Measurements from ENCODE around the gene DOCK1.

Gene DOCK1

DNA sequence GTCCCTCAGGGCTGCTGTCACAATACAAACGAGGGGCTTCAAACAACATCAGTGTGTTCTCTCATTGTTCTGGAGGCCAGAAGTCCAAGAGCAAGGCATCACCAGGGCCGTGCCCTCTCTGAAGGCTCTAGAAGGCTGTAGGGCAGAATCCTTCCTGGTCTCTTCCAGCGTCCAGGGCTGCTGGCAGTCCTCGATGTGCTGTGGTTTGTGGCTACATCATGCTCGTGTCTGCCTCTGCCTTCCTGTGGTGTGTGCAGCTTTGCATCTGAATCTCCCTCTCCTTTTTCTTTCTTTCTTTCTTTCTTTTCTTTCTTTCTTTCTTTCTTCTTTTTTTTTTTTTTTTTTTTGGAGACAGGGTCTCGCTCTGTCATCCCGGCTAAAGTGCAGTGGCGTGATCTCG, 187.7 kb downstream of the DOCK1 start:
- no peak for DNase-seq

DNA sequence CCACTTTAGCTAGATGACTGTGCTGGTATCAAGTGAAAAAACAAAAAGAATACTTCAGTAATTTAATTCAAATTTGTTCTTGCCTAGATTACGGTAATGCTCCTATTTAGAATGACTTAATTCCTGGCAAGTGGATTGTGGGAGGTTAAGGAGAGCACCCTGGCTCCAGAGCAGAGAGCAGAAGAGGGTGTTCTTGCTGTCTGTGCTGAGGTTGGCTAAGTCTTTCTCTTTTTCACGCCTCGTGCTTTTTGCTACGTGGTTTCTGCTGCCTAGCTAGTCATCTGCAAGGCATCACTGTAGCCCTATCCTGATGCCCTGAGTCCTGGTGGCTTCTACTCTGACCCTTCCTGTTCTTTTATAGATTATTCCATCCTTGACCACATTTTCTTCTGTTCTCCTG, 189.8 kb downstream of the DOCK1 start:
- no peak for DNase-seq

DNA sequence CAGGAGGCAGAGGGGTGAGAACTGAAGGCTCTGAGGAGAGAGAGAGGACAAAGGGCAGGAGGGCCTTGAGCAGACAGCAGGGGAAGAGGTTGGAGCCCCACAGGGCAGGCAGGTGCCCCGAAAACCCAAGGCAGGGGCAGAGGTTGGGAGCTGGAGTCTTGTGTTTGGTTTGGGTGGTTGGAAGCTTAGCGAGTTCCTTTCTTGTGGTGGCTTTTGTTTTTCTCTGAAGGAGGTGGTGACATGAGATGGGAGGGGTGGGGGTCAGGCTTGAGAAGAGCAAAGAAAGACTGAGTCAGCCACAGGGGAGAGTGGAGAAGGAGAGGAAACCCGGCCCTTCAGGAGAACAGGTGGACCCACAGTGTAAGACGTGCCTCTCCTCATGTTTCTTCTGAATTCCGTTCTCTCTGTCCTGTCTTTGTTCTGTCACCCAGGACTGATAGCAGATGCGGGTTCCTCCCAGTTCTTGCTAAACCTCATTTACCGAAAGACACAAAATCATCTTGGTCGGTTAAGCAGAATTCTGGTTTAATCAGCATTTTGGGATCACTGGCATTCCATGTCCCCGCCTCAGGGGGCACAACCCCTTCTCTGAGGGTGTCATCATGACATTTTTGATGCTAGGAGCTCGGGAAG, 195.9 kb downstream of the DOCK1 start:
- no peak for DNase-seq

DNA sequence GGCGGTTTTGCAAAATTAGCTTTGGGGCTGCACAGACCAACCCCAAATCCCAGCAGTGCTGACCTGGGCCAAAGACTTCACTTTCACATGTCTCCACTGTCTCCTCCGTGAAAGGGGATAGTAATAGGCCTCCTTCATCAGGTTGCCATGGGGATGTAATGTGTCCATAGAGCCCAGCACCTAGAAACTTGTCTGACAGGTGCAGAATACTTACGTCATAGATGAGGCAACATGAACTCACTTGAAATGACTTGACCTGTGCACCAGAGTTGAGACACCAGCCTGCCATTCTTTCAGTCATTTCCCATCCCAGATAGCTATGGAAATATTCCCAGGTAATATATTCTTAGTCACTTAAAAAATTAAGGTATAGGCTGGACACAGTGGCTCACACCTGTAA, 196.9 kb downstream of the DOCK1 start:
- DNase-seq, result no peak

DNA sequence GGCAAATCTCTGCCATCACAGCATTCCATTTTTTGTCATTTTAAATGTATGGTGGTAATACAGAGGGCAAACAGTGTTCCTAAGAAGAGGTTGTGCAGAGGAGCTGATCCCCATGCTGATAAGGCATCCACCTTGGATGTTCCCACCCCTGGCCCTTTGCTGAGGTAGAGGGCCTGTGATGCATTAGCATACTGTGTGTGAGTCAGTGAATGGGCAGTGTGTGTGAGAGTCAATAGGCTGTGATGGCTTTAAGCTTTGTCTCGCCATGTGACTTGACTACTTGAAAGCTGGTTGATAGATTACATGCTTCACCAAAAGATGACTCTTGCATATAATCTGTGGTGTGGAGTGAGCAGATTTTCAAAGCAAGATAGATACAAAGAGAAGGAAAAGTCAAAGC, 209.9 kb downstream of the DOCK1 start:
- DNase-seq, result no peak

DNA sequence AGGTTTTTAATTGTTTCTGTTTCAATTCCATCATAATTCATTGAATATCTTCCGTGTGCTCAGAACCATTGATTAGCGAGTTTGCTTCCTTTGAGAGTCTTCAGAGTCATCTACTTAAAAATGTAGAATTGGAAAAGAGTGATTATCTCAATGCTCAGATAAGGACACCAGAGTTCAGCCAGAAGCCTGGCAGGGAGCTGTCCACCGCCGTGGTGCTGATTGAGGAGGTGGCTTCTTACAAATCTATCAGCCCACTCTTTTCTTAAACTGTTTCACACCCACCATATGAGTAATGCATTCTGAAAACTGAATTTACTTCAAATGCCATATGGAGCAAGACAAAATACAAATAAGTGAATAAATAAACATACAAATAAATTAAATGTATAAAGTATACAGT, 211.9 kb downstream of the DOCK1 start:
- DNase-seq, result peak; percentile 56

- DNase-seq, result no peak
These were observed 212.8 kb downstream of the DOCK1 start for GRCh38 chr10:127118034-127118433.

GRCh38 chr10:127119936-127120335, 214.7 kb downstream of the DOCK1 start:
- DNase-seq, result no peak

- no peak for DNase-seq
These were observed 217.6 kb downstream of the DOCK1 start for GRCh38 chr10:127122831-127123230.

DNA sequence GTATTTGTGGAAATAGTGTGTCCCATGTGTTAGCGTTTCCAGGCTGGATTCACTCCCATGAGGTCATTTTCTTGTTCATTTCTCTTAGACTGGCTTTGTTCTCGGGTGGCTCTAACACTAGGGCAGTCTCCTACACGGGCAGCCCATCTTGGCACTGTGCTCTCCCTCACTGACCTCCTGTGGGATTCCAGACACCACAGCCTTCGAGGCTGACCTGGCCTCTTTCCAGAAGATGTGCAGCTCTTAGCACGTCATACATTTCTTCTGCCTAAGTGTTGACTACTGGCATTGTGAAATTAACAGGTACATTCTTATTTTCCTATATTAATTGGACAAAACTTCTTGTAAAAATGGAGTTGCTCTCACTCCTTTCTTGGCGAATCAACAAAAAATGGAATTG, 218.4 kb downstream of the DOCK1 start:
- DNase-seq, result peak; percentile 30

- DNase-seq, result no peak
These were observed 220.1 kb downstream of the DOCK1 start for GRCh38 chr10:127125331-127125730.

DNA sequence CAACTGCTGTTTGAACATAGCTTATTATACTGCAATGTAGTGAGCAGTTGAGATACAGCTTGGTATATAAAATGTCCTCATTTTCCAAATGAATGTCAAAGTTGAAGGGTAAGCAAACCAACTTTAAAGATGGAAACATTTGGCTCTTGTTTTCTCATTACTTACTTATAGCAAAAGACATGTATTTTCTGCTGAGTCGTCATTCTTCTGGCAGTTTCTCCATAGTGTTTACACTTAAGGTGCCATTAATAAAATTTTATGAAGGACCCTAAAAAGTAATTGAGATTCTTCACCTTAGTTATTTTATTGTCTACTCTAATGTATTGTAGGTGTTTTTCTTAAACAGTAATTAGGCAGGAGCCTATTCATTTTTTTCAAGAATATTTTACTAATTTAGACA, 222.6 kb downstream of the DOCK1 start:
- DNase-seq, result no peak

DNA sequence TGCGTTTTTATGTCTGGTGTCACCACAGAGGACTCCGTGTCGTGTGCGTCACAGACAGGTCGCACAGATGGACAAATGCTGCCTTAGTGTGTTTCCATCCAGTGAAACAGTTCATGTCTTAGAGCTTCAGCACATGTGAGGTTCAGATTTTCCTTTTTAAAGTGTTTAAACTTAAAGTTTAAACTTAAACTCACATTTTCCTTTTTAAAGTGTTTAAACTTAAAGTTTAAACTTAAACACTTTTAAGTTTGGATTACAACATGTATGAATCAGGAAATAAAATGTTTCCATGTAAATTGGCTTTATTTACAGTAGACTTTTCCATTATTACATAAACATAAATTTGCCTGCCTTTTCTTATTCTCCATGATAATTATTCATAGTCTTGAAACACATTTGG, 223.9 kb downstream of the DOCK1 start:
- no peak for DNase-seq

GRCh38 chr10:127132451-127132850, 227.2 kb downstream of the DOCK1 start:
- no peak for DNase-seq

GRCh38 chr10:127133225-127133624, 228.0 kb downstream of the DOCK1 start:
- no peak for DNase-seq

- DNase-seq, result no peak
These were observed 228.7 kb downstream of the DOCK1 start for GRCh38 chr10:127133672-127134500.

GRCh38 chr10:127135844-127136577, 230.8 kb downstream of the DOCK1 start:
- no peak for DNase-seq

DNA sequence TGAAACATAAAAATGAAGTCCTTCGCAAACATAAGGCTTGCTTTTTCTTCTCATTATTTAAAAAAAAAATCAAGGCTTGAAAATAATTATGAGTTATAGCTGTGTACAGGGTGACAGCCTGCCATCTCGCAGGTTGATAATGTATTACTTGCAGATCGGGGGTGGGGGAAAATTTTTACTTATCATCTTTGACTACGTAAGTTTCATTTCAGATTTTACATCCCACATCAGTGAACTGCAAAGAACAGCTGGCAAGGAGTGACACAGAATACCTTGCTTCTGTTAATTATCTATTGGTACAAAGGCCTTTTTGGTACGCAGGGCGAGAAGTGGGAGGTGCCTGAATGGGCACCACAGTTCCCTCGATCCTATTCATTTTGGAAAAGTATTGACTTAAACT, 232.2 kb downstream of the DOCK1 start:
- no peak for DNase-seq

GRCh38 chr10:127142136-127142535, 236.9 kb downstream of the DOCK1 start:
- no peak for DNase-seq

DNA sequence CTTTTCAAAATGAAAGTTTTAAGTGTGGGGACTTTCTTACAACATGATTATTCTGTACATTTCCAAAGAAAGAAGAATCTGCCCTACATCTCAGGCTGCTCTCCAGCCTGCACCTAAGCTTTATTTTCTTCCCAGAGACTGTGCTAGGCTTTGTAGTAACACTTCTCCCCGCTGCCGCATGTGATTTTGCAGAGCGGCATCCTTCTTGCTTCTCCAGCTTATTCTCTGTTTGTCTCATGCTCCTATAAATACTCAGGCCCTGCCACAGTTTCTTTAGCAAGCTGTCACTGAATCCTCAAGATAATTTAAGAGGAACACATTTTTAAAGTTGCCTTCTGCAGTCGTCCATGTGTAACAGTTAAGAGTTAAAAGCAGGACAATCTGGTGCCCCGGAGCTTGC, 237.6 kb downstream of the DOCK1 start:
- no peak for DNase-seq

DNA sequence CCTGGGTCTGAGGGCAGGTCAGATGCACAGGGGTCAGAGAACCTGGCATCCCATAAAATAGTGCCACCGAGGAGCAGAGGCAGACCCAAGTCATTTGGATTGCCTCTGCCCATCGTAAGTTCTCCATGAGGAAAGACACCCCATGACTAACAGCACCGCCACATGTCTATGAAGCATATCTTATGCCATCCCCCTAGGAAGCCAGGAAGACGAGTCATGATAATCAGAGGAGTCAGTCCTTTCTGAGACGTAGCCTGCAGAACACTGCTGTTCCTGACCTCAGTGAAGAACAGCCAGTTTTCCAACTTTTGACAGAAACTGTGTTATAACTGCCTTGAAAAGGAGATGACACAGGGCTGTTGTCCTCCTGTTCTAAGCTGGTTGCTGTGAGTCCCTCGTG, 239.9 kb downstream of the DOCK1 start:
- peak; percentile 87 for DNase-seq

- DNase-seq, result no peak
These were observed 241.4 kb downstream of the DOCK1 start for GRCh38 chr10:127146661-127147060.

GRCh38 chr10:127148066-127148932, 243.1 kb downstream of the DOCK1 start:
- peak; percentile 91 for DNase-seq
